GM19043 (cell line): ENCODE measurements around the gene PLOD3.
A peak's percentile ranks its signal among the peaks of the same experiment; 100 is the strongest.

ENCODE experiments used
- ATAC-seq: cut with Tn5 transposase; IDR thresholded peaks from one replicate; pipeline ENCODE4 v1.9.1; 2021; ENCODE audit warnings: low read depth; ENCODE audit not compliant: unreplicated experiment

Gene PLOD3

DNA sequence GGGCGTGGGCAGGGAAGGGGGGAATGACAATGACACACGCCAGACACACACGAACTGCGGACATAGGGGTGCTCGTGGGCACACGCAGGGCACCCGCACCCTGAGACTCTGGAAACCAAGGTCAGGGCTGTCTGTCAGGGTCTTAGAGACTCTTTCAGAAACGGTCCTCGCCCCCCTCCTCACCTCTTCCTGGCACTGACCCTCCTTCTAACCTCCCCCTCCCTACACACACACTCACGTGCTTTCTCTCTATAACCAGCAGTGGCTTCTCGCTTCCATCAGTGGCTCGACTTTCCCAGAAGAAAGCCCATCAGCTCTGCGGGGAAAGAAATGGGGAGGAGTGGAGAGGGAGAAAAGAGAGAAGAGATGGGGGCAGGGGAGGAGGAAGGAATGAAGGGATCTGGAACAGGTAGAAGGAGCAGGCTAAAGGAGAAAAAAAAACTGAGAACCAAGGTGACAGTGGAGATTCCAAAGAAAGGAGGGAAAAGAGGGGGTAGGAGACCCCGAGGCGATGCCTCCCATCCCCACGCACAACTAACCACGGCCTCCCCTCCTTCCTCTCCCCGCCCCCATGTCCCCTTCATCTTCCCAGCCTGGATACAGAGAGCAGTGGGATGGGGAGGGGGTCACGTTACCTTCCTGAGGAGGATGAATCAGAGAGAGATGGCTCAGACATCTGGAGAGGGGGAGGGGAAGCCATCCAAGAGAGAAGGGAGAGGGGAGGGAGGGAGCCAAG is 50.3 kb downstream of the PLOD3 start:
- no peak for ATAC-seq

DNA sequence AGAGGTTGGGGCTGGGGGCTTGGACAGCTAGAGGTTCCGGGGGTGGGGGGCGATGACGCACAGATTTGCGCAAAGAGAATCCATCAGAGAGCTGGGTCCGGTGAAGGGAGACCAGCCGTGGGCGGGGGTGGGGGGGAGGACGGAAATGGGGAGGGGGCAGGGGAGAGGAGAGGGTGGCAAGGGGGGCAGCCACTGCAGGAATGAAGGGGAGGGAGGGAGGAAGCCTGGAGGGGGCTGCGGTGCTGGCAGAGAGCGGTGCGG is 50.8 kb downstream of the PLOD3 start:
- no peak for ATAC-seq

DNA sequence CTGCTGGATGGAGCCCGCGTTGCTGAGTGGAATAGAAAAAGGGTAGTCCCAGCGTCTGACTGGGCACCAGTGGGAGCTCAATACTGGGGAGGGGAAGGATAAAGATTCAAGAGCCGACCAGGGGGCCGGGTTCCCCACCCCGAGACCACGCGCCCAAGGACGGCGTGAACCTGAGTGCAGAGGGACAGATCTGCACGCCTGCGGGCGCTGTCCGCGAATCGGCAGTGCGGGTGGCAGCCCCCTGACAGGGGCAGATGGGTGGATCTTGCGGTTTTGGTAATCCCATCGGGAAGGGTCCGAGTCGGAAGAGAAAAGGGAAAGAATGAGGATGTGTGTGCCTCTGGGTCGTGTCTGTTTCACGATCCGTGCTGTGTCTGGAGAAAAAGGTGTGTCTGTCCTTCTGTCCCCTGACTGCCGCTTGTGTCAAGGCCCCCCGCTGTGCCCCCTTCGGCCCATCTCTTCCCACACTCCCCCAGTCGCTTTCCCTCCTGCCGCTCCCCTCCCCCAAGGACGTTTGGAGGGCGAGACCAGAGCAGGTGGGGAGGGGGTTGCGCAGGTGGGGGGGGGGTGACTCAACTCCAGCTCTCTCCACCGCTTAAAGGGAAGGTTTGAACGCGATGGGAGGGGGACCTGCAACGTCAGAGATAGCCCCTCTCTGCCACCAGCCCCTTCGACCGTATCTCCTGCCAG is 51.3 kb downstream of the PLOD3 start:
- ATAC-seq, result no peak

DNA sequence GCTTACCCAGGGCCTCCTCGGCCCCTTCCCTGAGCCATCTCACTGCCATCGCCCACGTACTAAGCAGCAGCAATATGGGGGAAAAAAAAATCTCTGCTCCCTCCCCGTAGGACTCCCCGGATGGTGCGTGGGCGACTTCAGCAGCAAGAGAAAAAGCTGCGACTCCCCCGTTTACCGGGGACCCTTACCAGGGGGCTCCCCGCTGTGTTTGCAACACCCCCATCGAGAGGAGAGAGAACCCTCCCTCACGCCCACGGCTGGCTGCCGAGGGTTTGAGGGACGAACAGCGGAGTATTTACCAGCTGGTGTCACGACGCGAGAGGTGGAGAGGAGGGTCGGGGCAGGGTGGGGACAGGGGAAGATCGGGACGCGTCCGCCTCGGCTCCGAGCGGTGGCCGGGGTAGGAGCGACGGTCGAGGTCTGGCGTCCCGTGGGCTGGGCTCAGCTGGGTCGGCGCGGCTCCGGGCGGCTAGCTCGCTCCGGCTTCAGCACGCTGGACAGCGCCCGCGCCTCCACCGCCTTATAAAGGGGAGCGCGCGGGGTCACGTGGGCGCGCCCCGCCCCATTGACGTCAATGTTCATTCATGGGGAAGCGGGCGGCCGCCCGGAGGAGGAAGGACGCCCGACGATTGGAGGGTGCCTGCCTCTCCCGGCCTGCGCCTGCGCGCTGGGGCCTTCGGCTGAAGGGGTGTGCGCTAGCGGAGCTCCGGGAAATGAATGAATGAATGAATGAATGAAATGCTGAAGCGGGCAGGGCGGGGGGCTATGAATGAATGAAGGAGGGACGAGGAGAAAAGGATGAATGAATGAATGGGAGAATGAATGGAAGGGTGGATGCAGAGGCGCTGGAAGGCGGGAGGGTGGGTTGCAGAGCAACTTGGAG is 52.1 kb downstream of the PLOD3 start, which contains the start of gene VGF:
Gene VGF, minus strand, starts transcription at position 495 of the 883 bp plus-strand sequence. CDS start 726 bp downstream, outside the sequence.
- ATAC-seq, result peak; percentile 80

DNA sequence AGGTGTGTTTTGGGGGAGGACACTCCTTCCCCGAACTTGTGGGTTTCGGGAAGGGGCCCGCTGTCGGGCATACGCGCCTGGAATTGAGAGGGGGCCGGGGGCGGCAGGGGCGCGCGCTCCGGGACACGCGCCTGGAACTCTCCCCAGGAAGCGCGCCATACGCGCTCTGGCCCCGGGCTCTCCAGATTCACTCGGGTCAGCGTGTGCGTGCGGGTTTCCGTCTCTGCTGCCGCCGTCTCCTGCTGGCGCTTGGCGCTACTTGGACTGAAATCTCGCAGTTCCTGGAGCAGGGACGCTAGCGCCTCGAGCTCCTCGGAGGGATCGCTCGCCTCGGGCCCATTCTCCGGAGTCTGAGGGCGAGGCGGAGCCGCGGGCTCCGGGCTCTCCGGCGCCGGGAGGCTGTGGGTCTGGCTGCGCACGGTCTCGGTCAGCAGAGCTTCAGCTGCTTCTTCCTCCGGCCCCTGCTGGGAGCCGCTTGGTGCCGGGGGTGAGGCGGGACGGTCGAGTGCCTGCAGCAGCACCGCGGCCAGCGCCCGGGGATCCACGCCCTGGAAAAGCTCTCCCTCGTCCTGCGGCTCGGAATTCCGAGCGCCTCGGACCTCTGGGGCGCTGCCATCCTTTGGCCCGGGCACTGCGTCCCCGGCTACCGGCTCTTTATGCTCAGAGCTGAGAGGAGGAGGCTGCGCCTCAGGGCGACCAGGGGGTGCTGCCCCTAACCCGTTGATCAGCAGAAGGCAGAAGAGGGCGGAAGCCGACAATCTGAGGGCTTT is 53.1 kb downstream of the PLOD3 start:
- ATAC-seq, result no peak

DNA sequence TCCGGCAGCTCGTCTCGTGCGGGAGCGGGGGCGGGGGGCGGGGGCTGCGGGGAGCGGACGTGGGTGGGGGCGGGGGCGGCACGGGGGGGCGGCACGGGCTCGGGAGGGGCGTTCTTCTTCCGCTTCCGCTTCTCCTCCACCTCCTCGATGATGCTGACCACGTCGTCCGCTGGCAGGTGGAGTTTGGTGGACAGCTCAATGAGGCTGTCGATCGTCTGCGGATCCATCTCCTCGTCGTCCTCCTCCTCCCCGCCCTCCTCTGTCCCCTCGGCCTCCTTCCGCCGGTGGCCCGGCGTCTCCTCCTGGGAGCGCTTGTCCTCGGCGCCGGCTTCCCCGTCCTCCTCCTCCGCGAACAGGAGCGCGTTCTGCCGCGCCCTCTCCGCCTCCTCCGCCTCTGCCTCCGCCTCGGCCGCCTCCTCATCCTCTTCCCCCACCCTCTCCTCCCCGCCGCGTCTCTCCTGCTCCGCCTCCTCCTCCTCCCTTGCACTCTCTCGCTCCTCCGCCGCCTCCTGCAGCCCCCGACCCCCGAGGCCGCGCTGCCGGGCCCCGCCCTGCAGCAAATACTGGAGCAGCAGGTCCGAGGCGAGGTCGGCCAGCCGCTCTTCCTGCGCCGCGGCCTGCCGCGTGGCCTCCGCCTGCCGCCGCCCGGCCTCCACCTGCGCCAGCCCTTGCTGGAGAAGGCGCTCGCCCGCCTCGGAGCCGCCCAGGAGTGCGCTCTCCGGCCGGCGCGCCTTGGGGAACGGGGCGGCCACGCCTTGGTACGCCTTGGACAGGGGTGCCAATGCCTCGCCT is 53.9 kb downstream of the PLOD3 start:
- no peak for ATAC-seq

DNA sequence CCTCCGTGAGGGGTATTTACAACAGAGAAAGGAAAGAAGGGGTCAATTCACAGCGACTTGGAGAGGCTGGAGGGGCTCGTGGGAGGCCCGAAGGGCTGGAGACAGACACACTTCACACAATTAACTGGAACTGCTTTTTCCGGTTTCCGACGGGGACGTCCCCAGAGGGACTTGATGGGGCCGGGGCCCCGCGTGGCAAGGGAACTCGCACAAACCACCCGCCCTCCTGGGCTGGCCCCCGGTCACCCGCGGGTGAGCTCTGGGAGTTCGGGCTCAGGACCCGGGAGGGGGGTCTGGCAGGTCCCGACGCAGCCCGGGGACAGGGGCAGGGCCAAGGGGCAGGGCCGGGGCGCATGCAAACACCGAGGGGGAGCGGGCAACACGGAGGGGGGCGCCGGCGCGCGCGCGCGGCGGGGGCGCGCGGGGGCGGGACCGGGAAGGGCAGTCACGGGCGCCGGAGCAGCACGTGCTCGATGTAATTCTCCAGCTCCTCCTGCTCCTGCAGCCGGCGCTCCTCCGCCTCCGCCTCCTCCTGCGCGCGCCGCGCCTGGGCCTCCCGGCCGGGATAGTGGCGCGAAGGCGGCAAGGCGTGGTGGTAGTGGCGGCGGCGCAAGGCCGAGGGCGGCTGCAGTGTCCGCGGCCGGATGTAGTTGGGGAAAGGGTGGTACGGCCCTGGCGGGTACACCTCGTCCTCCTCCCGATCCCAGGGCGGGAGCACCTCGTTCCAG is 54.7 kb downstream of the PLOD3 start:
- ATAC-seq, result no peak

DNA sequence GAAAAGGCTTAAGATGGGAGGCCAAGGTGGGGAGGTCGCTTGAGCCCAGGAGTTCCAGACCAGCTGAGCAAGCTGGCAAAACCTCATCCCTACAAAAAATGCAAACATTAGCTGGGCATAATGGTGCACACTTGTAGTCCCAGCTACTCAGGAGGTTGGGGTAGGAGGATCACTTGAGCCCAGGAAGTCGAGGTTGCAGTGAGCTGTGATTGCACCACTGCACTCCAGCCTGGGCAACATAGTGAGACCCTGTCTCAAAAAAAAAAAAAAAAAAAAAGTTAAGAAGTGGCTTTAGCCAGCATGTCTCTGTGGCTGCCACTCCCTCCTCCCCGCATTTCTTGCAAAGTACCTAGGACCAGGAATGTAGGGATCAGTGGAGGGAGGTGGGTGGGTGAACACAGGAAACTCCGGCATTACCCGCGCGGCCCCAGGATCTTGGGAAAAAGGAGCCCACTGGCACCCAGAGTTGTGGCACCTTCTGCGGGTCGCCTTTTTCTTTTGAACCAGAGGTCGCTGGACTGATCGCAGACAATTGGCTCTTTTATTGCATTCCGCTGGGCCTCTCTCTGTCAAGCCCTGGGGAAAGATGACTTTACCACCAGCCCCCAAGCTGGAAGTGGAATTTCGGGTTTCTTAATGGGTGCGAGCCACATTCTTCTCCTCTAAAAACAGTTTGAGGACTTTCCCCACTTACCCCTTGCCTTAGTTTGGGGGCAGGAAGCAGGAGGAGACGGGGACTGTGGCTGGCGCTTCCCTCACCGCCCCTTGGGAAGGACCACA is 55.5 kb downstream of the PLOD3 start:
- ATAC-seq, result no peak

DNA sequence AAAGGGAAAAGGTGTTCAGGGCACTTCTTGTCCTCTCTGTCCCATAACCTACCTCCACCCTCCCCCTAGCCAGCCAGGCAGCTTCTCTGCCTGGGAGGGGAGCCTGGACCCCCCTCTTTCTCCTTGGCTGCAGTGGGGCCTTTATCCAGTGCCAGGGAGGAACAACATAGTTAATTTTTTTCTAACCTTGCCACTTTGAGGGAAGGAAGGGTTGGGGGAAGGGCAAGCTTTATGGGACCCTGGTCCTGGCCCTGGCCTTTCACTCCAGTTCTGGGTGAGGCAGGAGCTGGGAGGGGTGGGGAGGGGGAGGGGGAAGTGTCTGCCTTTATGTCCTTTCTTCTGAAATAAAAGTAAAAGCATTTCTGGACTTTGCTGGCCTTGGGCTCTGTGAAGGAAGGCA is 56.5 kb downstream of the PLOD3 start:
- no peak for ATAC-seq

DNA sequence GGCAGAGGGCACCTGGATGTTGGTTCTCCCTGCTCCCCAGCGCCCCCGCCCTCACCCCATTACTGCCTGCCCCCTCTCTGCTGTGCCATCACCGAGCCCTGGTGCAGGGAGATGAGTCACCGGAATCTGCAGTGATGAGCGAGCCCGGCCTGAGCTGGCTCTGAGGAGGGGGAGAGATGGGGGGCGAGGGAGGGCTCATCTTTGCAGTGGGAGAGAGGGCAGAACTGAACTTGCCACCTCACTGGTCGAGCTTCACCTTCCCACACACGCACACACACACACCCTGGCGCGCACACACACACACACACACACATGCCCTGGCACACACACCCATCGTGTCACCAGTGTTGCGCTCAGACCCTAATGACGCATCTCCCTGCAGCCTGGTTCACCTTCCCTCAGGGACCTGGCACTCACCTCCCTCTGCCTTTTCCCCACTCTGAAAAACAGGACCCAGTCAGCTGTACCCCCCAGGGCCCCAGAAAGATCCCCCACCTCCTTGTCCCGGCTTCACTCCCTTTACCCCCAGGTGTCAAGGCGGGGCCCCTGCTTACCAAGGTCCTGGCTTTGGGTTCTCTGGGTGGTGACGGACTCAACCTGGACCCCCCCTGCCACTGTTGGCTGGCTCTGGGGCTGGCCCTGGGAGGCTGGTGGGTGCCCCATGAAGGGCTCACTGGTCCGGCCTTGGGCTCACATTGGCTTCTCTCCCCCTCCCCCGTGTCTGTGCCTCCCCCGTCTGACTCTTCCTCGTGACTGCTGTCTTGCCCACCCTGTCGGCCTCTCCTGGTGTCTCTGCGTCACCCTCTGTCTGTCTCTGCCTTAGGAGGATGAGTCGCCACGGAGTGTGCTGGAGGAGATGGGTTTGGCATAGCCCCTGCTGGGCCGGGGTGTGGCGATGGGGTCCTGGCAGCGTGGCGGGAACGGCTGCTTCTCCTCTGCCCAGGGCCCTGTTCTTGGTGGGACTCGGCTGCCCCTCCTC is 57.4 kb downstream of the PLOD3 start:
- ATAC-seq, result no peak

DNA sequence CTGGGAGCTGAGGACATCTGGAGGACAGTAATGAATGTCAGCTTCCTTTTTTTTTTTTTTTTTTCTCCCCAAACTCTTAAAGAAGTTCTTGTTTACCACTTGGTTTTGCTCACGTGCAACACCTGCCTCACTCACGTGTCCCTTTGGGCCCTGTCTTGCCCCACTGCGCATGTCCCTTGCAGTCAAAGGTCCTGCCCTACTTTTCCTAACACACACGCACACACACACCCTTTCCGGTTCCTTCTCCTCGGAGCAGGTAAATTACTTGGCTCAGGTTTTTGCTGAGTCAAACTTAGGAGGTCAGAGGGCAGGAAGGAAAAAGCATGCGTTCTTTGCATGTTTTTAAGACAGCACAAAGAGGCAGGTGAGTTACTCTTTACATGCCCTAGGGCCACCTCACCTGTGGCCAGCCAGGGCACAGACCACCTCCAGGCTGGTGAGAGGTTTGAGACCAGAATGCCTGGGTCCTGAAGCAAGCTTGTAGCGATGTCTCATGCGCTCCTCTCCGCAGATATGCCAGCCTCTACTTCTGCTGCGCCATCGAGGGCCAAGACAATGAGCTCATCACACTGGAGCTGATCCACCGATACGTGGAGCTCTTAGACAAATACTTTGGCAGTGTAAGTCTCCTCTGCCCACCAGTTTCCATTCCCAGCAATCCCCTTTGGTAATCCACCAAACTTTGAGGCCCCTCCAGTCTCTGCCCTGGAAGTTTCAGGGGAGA is 60.4 kb downstream of the PLOD3 start:
- ATAC-seq, result no peak

DNA sequence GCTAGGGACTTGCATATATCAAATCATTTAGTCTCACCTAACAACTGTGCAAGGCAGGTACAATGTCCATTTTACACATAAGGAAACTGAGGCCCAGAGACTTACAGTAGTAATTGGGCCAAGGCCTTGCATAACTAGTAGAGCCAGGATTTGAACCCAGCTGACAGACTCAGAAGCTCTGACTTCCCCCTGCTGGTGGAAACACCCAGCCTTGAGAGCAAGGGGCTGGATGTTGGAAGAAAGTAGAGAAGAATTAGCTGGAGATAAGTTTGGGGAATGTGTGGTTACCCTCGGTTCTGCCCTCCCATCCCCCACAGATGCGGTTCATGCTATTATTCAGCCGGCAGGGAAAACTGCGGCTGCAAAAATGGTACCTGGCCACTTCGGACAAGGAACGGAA is 61.1 kb downstream of the PLOD3 start:
- ATAC-seq, result no peak
